ENCODE measurements around the gene CENPV.
"Not testable (repeated sequence)": the region's sequence is repeated elsewhere in the genome, so short reads cannot be mapped to it uniquely, and the experiment has no call there.

CENPV gene

DNA sequence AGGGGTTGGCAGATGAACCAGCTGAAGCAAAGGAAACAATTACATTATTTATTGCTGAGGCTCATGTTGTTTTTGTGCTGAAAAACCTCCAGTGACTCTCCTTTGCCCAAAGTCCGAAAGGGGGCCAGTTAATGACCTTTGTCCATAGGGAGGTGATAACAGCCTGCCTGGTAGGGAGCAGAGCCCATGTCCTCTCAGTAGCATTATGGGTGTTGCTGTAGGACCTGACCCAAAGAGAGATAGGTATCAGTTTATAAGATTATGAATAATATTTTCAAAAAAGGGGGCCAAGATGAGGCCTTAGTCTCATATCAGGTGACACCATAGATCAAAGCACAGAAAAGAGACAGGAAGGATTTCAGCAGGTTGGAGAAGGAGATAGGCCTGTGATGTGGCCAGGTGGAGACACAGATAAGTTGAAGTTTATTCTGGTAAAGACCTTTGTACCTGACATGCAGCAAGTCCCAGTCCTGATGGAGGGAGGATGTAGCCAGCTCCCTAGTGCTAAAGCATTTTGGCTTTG lies 55.1 kb downstream of the CENPV start:
- H3K36me3 ChIP-seq (ENCODE audit: control insufficient read depth, insufficient read depth, low read length), result no peaks in the 10 kb centered on the region; the same call in 1 of the 2 replicates
- no peak overlapping the region for H3K4me3 ChIP-seq (replicated peaks; ENCODE audit: low read depth, low read length)
- no peaks in the 10 kb centered on the region for H3K27me3 ChIP-seq (replicated peaks; ENCODE audit: control insufficient read depth, insufficient read depth, low read length)
- no peak for DNase-seq (ENCODE audit: extremely low read depth, insufficient read length)
- TF ChIP-seq, protein P1, sequence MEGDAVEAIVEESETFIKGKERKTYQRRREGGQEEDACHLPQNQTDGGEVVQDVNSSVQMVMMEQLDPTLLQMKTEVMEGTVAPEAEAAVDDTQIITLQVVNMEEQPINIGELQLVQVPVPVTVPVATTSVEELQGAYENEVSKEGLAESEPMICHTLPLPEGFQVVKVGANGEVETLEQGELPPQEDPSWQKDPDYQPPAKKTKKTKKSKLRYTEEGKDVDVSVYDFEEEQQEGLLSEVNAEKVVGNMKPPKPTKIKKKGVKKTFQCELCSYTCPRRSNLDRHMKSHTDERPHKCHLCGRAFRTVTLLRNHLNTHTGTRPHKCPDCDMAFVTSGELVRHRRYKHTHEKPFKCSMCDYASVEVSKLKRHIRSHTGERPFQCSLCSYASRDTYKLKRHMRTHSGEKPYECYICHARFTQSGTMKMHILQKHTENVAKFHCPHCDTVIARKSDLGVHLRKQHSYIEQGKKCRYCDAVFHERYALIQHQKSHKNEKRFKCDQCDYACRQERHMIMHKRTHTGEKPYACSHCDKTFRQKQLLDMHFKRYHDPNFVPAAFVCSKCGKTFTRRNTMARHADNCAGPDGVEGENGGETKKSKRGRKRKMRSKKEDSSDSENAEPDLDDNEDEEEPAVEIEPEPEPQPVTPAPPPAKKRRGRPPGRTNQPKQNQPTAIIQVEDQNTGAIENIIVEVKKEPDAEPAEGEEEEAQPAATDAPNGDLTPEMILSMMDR (IDR thresholded peaks at IDR 0.05; ENCODE audit: insufficient read depth, low read length, poor library complexity, severe bottlenecking), result no peak

DNA sequence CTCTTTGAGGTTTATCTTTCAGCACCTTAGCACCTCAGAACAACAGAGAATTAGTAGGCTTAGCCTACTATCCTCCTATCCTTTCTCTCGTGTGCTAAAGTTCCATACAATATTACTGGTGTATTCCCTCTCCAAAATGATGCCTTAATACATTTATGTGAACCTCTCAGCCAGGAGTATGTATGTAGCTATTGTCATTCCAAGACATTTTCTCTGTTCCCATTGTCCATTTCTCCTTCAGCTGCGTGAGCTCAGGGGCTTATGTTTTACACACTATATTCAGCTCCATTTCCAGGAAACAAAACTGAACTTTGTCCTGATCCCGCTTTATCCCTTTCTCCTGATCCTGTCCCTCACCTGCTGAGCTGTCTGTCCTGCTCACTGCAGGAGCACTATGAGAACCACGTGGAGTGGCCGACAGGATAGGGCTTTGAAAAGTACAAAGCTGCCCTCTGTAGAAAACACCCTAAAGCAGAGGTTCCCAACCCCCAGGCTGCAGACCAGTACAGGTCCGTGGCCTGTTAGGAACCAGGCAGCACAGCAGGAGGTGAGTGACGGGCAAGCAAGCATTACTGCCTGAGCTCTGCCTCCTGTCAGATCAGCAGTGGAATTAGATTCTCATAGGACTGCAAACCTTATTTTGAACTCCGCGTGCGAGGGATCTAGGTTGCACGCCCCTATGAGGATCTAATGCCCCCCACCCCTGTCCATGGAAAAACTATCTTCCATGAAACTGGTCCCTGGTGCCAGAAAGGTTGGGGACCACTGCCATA lies 55.7 kb downstream of the CENPV start:
- no peak overlapping the region for H3K4me3 ChIP-seq (replicated peaks; ENCODE audit: low read depth, low read length)
- no peak for DNase-seq (ENCODE audit: extremely low read depth, insufficient read length)
- no peaks in the 10 kb centered on the region; the same call in 1 of the 2 replicates for H3K36me3 ChIP-seq (ENCODE audit: control insufficient read depth, insufficient read depth, low read length)
- no peaks in the 10 kb centered on the region for H3K27me3 ChIP-seq (replicated peaks; ENCODE audit: control insufficient read depth, insufficient read depth, low read length)
- TF ChIP-seq, protein P1 (IDR thresholded peaks at IDR 0.05; ENCODE audit: insufficient read depth, low read length, poor library complexity, severe bottlenecking), result no peak

DNA sequence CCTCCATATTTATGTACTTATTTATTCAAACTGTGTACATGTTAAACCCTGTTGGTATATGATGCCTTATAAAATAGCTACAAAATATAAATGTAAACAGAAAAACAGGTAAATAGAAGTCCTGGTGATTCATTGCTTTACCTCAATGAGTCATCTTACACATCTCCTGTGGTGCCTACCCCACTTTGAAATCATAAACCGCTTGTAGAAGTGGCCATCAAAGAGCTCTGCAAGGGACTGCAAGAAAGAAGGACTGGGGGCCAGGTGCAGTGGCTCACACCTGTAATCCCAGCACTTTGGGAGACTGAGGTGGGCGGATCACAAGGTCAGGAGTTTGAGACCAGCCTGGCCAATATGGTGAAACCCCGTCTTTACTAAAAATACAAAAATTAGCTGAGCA lies 57.2 kb downstream of the CENPV start:
- H3K27me3 ChIP-seq (replicated peaks; ENCODE audit: control insufficient read depth, insufficient read depth, low read length); H3K36me3 ChIP-seq (ENCODE audit: control insufficient read depth, insufficient read depth, low read length); DNase-seq (ENCODE audit: extremely low read depth, insufficient read length); H3K4me3 ChIP-seq (replicated peaks; ENCODE audit: low read depth, low read length): not testable (repeated sequence)

DNA sequence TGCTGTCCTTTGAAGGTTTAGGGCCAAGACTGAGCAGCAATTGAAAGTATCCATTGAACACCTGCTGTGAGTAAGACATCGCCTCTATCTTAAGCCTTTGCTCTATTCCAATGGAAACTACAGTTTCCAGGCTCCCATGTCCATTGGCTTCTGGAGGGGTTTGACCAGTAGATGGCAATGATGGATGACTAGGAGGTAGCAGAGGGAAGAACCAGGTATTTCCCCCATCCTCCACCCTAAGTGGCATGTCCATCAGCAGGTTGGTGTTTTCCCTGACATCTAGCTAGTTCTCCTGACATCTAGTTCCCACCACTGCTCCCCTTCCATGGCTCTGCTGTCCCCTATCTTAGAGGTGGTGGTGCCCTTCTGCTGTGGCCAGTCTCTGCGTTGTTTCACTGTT lies 58.7 kb downstream of the CENPV start:
- DNase-seq (ENCODE audit: extremely low read depth, insufficient read length), result no peak
- Histone ChIP-seq H3K4me3 (replicated peaks; ENCODE audit: low read depth, low read length) (no peak overlapping the region), H3K36me3 (ENCODE audit: control insufficient read depth, insufficient read depth, low read length) (no peaks in the 10 kb centered on the region), H3K27me3 (replicated peaks; ENCODE audit: control insufficient read depth, insufficient read depth, low read length) (no peaks in the 10 kb centered on the region)
- TF ChIP-seq, protein P1 (IDR thresholded peaks at IDR 0.05; ENCODE audit: insufficient read depth, low read length, poor library complexity, severe bottlenecking), result no peak

DNA sequence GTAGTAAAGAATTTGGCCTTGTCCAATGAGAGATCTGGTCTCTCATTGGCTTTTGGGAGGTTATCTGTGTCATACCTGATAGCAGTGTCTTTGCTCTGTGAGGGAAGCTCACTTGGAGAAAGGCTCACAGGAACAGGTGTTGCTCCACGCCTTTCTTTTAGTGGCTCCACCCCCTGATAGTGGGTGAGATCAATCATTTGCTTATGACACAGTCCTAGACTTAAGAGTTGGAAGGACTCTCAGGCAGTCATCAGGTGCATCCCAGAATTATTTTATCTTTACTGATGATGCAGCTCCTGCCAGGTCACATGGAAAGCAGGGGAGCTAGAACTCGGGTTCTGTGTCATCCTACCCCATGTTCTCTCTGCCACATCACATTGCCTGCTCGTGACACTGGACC lies 59.3 kb downstream of the CENPV start:
- DNase-seq (ENCODE audit: extremely low read depth, insufficient read length), result no peak
- Histone ChIP-seq H3K36me3 (ENCODE audit: control insufficient read depth, insufficient read depth, low read length) (no peaks in the 10 kb centered on the region), H3K4me3 (replicated peaks; ENCODE audit: low read depth, low read length) (no peak overlapping the region), H3K27me3 (replicated peaks; ENCODE audit: control insufficient read depth, insufficient read depth, low read length) (no peaks in the 10 kb centered on the region)
- TF ChIP-seq, protein P1 (IDR thresholded peaks at IDR 0.05; ENCODE audit: insufficient read depth, low read length, poor library complexity, severe bottlenecking), result no peak
